A172 (cell line): ENCODE results near the gene ASPN. TPM values are rescaled to one million over a fixed set of nuclear protein-coding genes. Genes with fewer than 3 reads are reported as not detected.
"Not testable (repeated sequence)": the region's sequence is repeated elsewhere in the genome, so short reads cannot be mapped to it uniquely, and the experiment has no call there.

Source experiments
- DNase-seq: peaks from one replicate; pipeline ENCODE4 v3.0.0-alpha.2; 2015; ENCODE audit warnings: low spot score
- total RNA-seq: library from RNA; depleted of rRNA; stranded (reverse); fragments of >200 nt; shearing (Covaris generic); gene quantifications from 2 replicates; pipeline ENCODE4 v1.2.3, GENCODE V29; 2014; rRNA removed

ASPN gene
- total RNA-seq, 1 experiment from 2014 or later = not detected

- not testable (repeated sequence) for DNase-seq
These were observed 71.1 kb downstream of the ASPN start for GRCh38 chr9:92411157-92411556.

GRCh38 chr9:92408747-92409478 is 73.4 kb downstream of the ASPN start:
- DNase-seq = no peak

- no peak for DNase-seq
These were observed 74.5 kb downstream of the ASPN start for GRCh38 chr9:92407818-92408217.

DNA sequence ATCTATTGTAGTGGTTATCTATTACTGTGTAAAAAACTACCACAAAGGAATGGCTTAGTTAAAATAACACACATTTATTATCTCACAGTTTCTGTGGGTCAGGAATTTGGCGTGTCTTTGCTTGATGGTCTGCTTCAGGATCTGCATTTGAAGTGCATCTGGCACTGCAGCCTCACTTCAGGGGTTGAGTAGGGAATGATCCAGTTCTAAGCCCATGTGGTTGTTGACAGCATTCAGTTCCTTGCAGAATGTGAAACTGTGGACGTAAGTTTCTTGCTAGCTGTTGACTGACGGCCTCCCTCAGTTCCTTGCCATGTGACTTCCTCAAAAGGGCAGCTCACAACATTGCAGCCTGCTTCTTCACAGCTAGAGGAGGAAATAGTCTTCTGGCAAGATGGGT is 75.8 kb downstream of the ASPN start:
- no peak for DNase-seq

Other genes starting within 250 kb of the ASPN start
- 204 and 212 TPM in 2 replicates for gene IARS1, start 188.8 kb downstream of the ASPN start, total RNA-seq
- gene NOL8, start 157.2 kb downstream of the ASPN start, total RNA-seq = 28.6 and 29.5 TPM in 2 replicates
- 11.6 and 19.0 TPM in 2 replicates for gene CENPP, start 156.6 kb downstream of the ASPN start, total RNA-seq
- not detected in 2 replicates for gene OGN, start 77.9 kb downstream of the ASPN start, total RNA-seq
- not detected in 2 replicates for gene OMD, start 58.0 kb downstream of the ASPN start, total RNA-seq
- 0.26 TPM in 1 of 2 replicates, not detected in the other for gene ECM2, start 53.5 kb upstream of the ASPN start, total RNA-seq
- 17.0 and 18.1 TPM in 2 replicates for gene IPPK, start 187.6 kb upstream of the ASPN start, total RNA-seq